HCT116 (cell line): ENCODE results near the gene DOC2A. TPM values are rescaled to one million over a fixed set of nuclear protein-coding genes. Genes with fewer than 3 reads are reported as not detected.

Experiments used
- ATAC-seq: fragments of 200-7000 bp; cut with Tn5 transposase; 2 replicates; pipeline ENCODE4 v1.9.1; 2020; ENCODE audit warnings: mild to moderate bottlenecking, moderate library complexity
- BruUV-seq: library from RNA; stranded (reverse); fragments of 400-500 nt; replicated peaks from 2 replicates; lab custom pipeline; 2021; lab: Mats Ljungman, UMichigan
- CTCF ChIA-PET: fragments of 300-600 bp; sonication (Branson Sonifier 250); formaldehyde crosslinking; loops from one replicate; lab custom pipeline; 2021; ENCODE audit warnings: antibody characterized with exemption; lab: Charles Lee
- POLR2A ChIA-PET: fragments of 300-600, 350-600 bp; sonication (Branson Sonifier 250); formaldehyde crosslinking; loops from one replicate; lab custom pipeline; 2021; ENCODE audit warnings: antibody characterized with exemption; lab: Charles Lee
- RAD21 ChIA-PET, 2 experiments: fragments of 300-600 bp; sonication (Branson Sonifier 250); formaldehyde crosslinking; loops; one replicate each; lab custom pipeline; 2023; ENCODE audit warnings: low total read pairs in 2 of 2; ENCODE audit not compliant: uncharacterized antibody in 2 of 2, unreplicated experiment in 2 of 2, low non-redundant PET in 1 of 2; lab: Charles Lee
- DNase-seq: peaks from one replicate; pipeline ENCODE4 v3.0.0-alpha.2; 2010; ENCODE audit warnings: low read depth, low spot score
- H2AFZ ChIP-seq: fragments of 200-600 bp; shearing (Covaris generic), sonication (generic); 2 replicates; pipeline ENCODE4 v1.6.1; 2017; ENCODE audit warnings: low read depth, mixed run types, mixed read lengths, antibody characterized with exemption, low read length; ENCODE audit not compliant: poor library complexity, severe bottlenecking
- H3K27ac ChIP-seq: 2 replicates; pipeline ENCODE4 v1.5.1; 2012; ENCODE audit warnings: low read depth, low read length
- H3K27me3 ChIP-seq: fragments of 200-600 bp; sonication (generic); 2 replicates; pipeline ENCODE4 v1.6.1; 2016; ENCODE audit warnings: mixed run types, low read length, mixed read lengths; ENCODE audit not compliant: insufficient read depth
- H3K36me3 ChIP-seq, 2 experiments: fragments of 200-500 bp in 1 of 2; fragments of 200-600 bp in 1 of 2; sonication (Bioruptor generic) in 1 of 2; sonication (generic) in 1 of 2; 2 replicates each; pipeline versions ENCODE4 v1.5.1 to v1.6.1; 2014 to 2016; ENCODE audit warnings: low read length in 2 of 2, inconsistent platforms in 1 of 2, mixed read lengths in 1 of 2, mixed run types in 1 of 2; ENCODE audit not compliant: insufficient read depth in 2 of 2, control insufficient read depth in 1 of 2
- H3K4me1 ChIP-seq, 2 experiments: fragments of 200-600 bp in 1 of 2; sonication (generic) in 1 of 2; 2 replicates each; pipeline versions ENCODE4 v1.5.1 to v1.6.1; 2012 to 2017; ENCODE audit warnings: low read length in 2 of 2, inconsistent platforms in 1 of 2, mild to moderate bottlenecking in 1 of 2, mixed read lengths in 1 of 2, mixed run types in 1 of 2, moderate library complexity in 1 of 2; ENCODE audit not compliant: insufficient read depth in 2 of 2, control insufficient read depth in 1 of 2
- H3K4me2 ChIP-seq: fragments of 200-600 bp; sonication (generic); 2 replicates; pipeline ENCODE4 v1.6.1; 2017; ENCODE audit warnings: mixed run types, low read length, mixed read lengths
- H3K4me3 ChIP-seq, 2 experiments: fragments of 200-600 bp in 1 of 2; sonication (generic) in 1 of 2; replicated peaks in 1 of 2; 2 replicates each; pipeline ENCODE4 v1.5.1; 2011 to 2016; ENCODE audit warnings: low read length in 2 of 2, control low read depth in 1 of 2, low read depth in 1 of 2, mild to moderate bottlenecking in 1 of 2, mixed read lengths in 1 of 2, mixed run types in 1 of 2
- H3K79me2 ChIP-seq: fragments of 200-600 bp; sonication (generic); 2 replicates; pipeline ENCODE4 v1.6.1; 2017; ENCODE audit warnings: mild to moderate bottlenecking, mixed run types, low read length, moderate library complexity, mixed read lengths; ENCODE audit not compliant: insufficient read depth
- H3K9ac ChIP-seq: fragments of 200-600 bp; sonication (generic); 2 replicates; pipeline ENCODE4 v1.6.1; 2016; ENCODE audit warnings: low read length, mixed read lengths
- H3K9me2 ChIP-seq: fragments of 200-600 bp; sonication (generic), shearing (Covaris generic); 2 replicates; pipeline ENCODE4 v1.6.1; 2017; ENCODE audit warnings: mixed run types, mild to moderate bottlenecking, moderate library complexity; ENCODE audit not compliant: insufficient read depth
- H3K9me3 ChIP-seq, 2 experiments: fragments of 200-500 bp in 1 of 2; fragments of 200-600 bp in 1 of 2; sonication (Bioruptor generic) in 1 of 2; sonication (generic) in 1 of 2; 2 replicates each; pipeline ENCODE4 v1.6.1; 2014 to 2017; ENCODE audit warnings: low read length in 2 of 2, mixed read lengths in 2 of 2, inconsistent platforms in 1 of 2, low read depth in 1 of 2, mild to moderate bottlenecking in 1 of 2, mixed run types in 1 of 2, moderate library complexity in 1 of 2; ENCODE audit not compliant: control insufficient read depth in 1 of 2, insufficient read depth in 1 of 2
- H4K20me1 ChIP-seq: fragments of 200-600 bp; sonication (generic), shearing (Covaris generic); 2 replicates; pipeline ENCODE4 v1.6.1; 2017; ENCODE audit warnings: mixed run types, mild to moderate bottlenecking, moderate library complexity; ENCODE audit not compliant: insufficient read depth
- CBX3 ChIP-seq: IDR thresholded peaks from 2 replicates; pipeline ENCODE4 v1.6.1; 2012; ENCODE audit warnings: low read depth
- CEBPB ChIP-seq: IDR thresholded peaks from 2 replicates; pipeline ENCODE4 v1.6.1; 2012; ENCODE audit warnings: low read depth
- EGR1 ChIP-seq: IDR thresholded peaks from 2 replicates; pipeline ENCODE4 v1.6.1; 2012; ENCODE audit warnings: low read depth
- ELF1 ChIP-seq: IDR thresholded peaks from 2 replicates; pipeline ENCODE4 v1.6.1; 2012; ENCODE audit warnings: low read depth, borderline replicate concordance
- EZH2 ChIP-seq: fragments of 200-600 bp; sonication (generic); IDR thresholded peaks from 2 replicates; pipeline ENCODE4 v1.6.1; 2017; ENCODE audit warnings: antibody characterized with exemption, mixed run types
- EZH2phosphoT487 ChIP-seq: fragments of 200-600 bp; IDR thresholded peaks from 2 replicates; pipeline ENCODE4 v1.6.1; 2018; ENCODE audit warnings: antibody characterized with exemption, borderline replicate concordance
- JUND ChIP-seq: IDR thresholded peaks from 2 replicates; pipeline ENCODE4 v1.6.1; 2012
- POLR2A ChIP-seq: IDR thresholded peaks from 2 replicates; pipeline ENCODE4 v1.7.0; 2011; ENCODE audit warnings: borderline replicate concordance; ENCODE audit not compliant: insufficient read depth, insufficient read length; ENCODE audit errors: extremely low read depth
- POLR2AphosphoS5 ChIP-seq: IDR thresholded peaks from 2 replicates; pipeline ENCODE4 v1.6.1; 2011; ENCODE audit warnings: mild to moderate bottlenecking, low read depth, low read length, moderate library complexity
- SP1 ChIP-seq: IDR thresholded peaks from 2 replicates; pipeline ENCODE4 v1.6.1; 2012; ENCODE audit warnings: low read depth
- SRF ChIP-seq: IDR thresholded peaks from 2 replicates; pipeline ENCODE4 v1.6.1; 2012; ENCODE audit warnings: low read depth
- TCF7L2 ChIP-seq: IDR thresholded peaks from 2 replicates; pipeline ENCODE4 v1.7.0; 2011; ENCODE audit warnings: borderline replicate concordance, inconsistent platforms; ENCODE audit not compliant: insufficient read depth, insufficient read length; ENCODE audit errors: extremely low read depth
- YY1 ChIP-seq: IDR thresholded peaks from 2 replicates; pipeline ENCODE4 v1.6.1; 2011; ENCODE audit warnings: low read length, low read depth, moderate library complexity, mild to moderate bottlenecking; ENCODE audit not compliant: insufficient replicate concordance; ENCODE audit errors: extremely low read depth
- ZFX ChIP-seq: fragments of 450-650 bp; IDR thresholded peaks from 2 replicates; pipeline ENCODE4 v1.6.1; 2017
- intact Hi-C: fragments of 100-400 bp; cut with micrococcal nuclease; formaldehyde crosslinking; loops from 2 replicates; pipeline ENCODE4 v1.10.0; 2022
- total RNA-seq: library from RNA; stranded (reverse); gene quantifications from one replicate; pipeline ENCODE4 v1.2.1, GENCODE V29; 2021; ENCODE audit not compliant: unreplicated experiment
- TF ChIP-seq, protein P1 (sequence below): IDR thresholded peaks from 2 replicates; pipeline ENCODE4 v1.6.1; 2012
- TF ChIP-seq, protein P2 (sequence below), 3 experiments: fragments of 200-600 bp in 1 of 3; sonication (generic) in 1 of 3; IDR thresholded peaks in 2 of 3; conservative IDR thresholded peaks in 1 of 3; 2 replicates each; pipeline ENCODE4 v1.5.1; 2012 to 2017; ENCODE audit warnings: low read depth in 2 of 3, low read length in 2 of 3, antibody characterized with exemption in 1 of 3, borderline replicate concordance in 1 of 3, control low read depth in 1 of 3, mild to moderate bottlenecking in 1 of 3, mixed read lengths in 1 of 3, mixed run types in 1 of 3, moderate library complexity in 1 of 3; ENCODE audit not compliant: insufficient read depth in 1 of 3
- TF ChIP-seq, protein P3 (sequence below): IDR thresholded peaks from 2 replicates; pipeline ENCODE4 v1.6.1; 2011; ENCODE audit warnings: mild to moderate bottlenecking, low read length, moderate library complexity; ENCODE audit not compliant: insufficient replicate concordance; ENCODE audit errors: extremely low read depth
- TF ChIP-seq, protein P4 (sequence below): IDR thresholded peaks from 2 replicates; pipeline ENCODE4 v1.6.1; 2012; ENCODE audit warnings: low read depth

DOC2A gene
- total RNA-seq, 1 experiment from 2014 or later, result 17.3 TPM

DNA sequence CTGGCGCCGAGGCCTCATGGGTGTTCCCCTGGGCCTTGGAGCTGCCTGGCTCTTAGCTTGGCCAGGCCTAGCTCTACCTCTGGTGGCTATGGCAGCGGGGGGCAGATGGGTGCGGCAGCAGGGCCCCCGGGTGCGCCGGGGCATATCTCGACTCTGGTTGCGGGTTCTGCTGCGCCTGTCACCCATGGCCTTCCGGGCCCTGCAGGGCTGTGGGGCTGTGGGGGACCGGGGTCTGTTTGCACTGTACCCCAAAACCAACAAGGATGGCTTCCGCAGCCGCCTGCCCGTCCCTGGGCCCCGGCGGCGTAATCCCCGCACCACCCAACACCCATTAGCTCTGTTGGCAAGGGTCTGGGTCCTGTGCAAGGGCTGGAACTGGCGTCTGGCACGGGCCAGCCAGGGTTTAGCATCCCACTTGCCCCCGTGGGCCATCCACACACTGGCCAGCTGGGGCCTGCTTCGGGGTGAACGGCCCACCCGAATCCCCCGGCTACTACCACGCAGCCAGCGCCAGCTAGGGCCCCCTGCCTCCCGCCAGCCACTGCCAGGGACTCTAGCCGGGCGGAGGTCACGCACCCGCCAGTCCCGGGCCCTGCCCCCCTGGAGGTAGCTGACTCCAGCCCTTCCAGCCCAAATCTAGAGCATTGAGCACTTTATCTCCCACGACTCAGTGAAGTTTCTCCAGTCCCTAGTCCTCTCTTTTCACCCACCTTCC, 23.3 kb downstream of the DOC2A start:
- H3K9me3 ChIP-seq, result no peaks in the 10 kb centered on the region
- H3K79me2 ChIP-seq, result no peaks in the 10 kb centered on the region
- no peaks in the 10 kb centered on the region for H4K20me1 ChIP-seq
- DNase-seq (no peak), ATAC-seq (no peak; the same call in 1 of the 2 replicates)
- no TSS peak for BruUV-seq
- POLR2A ChIA-PET, result interaction anchor here (2.0 kb wide), 1 partner anchor 14 kb away, joined by 9 read pairs; the partner anchor contains the start of gene TAOK2
- TF ChIP-seq POLR2A, result no peak
- TF ChIP-seq EGR1, result no peak
- TF ChIP-seq, protein P1, sequence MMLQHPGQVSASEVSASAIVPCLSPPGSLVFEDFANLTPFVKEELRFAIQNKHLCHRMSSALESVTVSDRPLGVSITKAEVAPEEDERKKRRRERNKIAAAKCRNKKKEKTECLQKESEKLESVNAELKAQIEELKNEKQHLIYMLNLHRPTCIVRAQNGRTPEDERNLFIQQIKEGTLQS, result no peak
- no peak for TF ChIP-seq YY1
- TF ChIP-seq SP1, result no peak
- TF ChIP-seq CEBPB, result no peak
- no peak for TF ChIP-seq EZH2phosphoT487
- TF ChIP-seq TCF7L2, result no peak
- TF ChIP-seq, protein P2, sequence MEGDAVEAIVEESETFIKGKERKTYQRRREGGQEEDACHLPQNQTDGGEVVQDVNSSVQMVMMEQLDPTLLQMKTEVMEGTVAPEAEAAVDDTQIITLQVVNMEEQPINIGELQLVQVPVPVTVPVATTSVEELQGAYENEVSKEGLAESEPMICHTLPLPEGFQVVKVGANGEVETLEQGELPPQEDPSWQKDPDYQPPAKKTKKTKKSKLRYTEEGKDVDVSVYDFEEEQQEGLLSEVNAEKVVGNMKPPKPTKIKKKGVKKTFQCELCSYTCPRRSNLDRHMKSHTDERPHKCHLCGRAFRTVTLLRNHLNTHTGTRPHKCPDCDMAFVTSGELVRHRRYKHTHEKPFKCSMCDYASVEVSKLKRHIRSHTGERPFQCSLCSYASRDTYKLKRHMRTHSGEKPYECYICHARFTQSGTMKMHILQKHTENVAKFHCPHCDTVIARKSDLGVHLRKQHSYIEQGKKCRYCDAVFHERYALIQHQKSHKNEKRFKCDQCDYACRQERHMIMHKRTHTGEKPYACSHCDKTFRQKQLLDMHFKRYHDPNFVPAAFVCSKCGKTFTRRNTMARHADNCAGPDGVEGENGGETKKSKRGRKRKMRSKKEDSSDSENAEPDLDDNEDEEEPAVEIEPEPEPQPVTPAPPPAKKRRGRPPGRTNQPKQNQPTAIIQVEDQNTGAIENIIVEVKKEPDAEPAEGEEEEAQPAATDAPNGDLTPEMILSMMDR (IDR thresholded peaks at IDR 0.05 in 2 of 3, conservative IDR thresholded peaks at IDR 0.05 in 1 of 3; ENCODE audit: borderline replicate concordance in 1 of 3, insufficient read depth in 1 of 3, low read depth in 2 of 3, low read length in 2 of 3), result no peak
- TF ChIP-seq, protein P3, sequence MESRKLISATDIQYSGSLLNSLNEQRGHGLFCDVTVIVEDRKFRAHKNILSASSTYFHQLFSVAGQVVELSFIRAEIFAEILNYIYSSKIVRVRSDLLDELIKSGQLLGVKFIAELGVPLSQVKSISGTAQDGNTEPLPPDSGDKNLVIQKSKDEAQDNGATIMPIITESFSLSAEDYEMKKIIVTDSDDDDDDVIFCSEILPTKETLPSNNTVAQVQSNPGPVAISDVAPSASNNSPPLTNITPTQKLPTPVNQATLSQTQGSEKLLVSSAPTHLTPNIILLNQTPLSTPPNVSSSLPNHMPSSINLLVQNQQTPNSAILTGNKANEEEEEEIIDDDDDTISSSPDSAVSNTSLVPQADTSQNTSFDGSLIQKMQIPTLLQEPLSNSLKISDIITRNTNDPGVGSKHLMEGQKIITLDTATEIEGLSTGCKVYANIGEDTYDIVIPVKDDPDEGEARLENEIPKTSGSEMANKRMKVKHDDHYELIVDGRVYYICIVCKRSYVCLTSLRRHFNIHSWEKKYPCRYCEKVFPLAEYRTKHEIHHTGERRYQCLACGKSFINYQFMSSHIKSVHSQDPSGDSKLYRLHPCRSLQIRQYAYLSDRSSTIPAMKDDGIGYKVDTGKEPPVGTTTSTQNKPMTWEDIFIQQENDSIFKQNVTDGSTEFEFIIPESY, result no peak
- no peak for TF ChIP-seq CBX3
- no peak for TF ChIP-seq ELF1
- no peak for TF ChIP-seq SRF
- TF ChIP-seq ZFX, result no peak
- TF ChIP-seq EZH2, result no peak
- no peak for TF ChIP-seq POLR2AphosphoS5
- TF ChIP-seq JUND, result no peak
- TF ChIP-seq, protein P4, sequence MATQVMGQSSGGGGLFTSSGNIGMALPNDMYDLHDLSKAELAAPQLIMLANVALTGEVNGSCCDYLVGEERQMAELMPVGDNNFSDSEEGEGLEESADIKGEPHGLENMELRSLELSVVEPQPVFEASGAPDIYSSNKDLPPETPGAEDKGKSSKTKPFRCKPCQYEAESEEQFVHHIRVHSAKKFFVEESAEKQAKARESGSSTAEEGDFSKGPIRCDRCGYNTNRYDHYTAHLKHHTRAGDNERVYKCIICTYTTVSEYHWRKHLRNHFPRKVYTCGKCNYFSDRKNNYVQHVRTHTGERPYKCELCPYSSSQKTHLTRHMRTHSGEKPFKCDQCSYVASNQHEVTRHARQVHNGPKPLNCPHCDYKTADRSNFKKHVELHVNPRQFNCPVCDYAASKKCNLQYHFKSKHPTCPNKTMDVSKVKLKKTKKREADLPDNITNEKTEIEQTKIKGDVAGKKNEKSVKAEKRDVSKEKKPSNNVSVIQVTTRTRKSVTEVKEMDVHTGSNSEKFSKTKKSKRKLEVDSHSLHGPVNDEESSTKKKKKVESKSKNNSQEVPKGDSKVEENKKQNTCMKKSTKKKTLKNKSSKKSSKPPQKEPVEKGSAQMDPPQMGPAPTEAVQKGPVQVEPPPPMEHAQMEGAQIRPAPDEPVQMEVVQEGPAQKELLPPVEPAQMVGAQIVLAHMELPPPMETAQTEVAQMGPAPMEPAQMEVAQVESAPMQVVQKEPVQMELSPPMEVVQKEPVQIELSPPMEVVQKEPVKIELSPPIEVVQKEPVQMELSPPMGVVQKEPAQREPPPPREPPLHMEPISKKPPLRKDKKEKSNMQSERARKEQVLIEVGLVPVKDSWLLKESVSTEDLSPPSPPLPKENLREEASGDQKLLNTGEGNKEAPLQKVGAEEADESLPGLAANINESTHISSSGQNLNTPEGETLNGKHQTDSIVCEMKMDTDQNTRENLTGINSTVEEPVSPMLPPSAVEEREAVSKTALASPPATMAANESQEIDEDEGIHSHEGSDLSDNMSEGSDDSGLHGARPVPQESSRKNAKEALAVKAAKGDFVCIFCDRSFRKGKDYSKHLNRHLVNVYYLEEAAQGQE, result no peak
- no peak overlapping the region for H3K9ac ChIP-seq
- intact Hi-C loops, result no loop called here
- CTCF ChIA-PET, result no interaction called here
- no peak overlapping the region for H3K27ac ChIP-seq
- no peaks in the 10 kb centered on the region for H3K9me2 ChIP-seq
- no peak overlapping the region for H2AFZ ChIP-seq
- RAD21 ChIA-PET, result interaction anchor here in 1 of 2 experiments (0.7 kb wide), 1 partner anchor 136 kb away, joined by 4 read pairs; no protein-coding TSS in a partner anchor
- H3K36me3 ChIP-seq, result peaks cover 47 to 55% of the 10 kb centered on the region in 2 experiments
- no peaks in the 10 kb centered on the region for H3K4me1 ChIP-seq
- H3K27me3 ChIP-seq, result no peaks in the 10 kb centered on the region
- no peak overlapping the region for H3K4me3 ChIP-seq
- no peak overlapping the region for H3K4me2 ChIP-seq
